ENCODE results near the gene TM9SF4.

DNA sequence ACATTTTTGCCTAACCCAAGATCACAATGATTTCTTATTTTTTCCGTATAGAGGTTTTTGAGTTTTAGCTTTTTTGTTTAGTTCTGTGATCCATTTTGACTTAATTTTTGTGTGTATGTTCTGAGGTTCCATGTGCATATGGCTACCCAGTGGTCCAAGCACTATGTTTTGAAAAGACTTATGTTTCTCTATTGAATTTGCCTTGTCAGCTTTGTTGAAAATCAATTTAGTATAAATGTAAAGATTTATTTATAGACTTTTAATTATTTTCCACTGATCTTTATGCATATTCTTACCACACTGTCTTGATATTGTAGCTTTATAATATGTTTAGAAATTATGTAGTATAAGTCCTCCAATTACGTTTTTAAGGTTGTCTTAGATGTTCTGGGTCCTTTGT, 10.2 kb downstream of the TM9SF4 start:
- TF ChIP-seq, protein P1, sequence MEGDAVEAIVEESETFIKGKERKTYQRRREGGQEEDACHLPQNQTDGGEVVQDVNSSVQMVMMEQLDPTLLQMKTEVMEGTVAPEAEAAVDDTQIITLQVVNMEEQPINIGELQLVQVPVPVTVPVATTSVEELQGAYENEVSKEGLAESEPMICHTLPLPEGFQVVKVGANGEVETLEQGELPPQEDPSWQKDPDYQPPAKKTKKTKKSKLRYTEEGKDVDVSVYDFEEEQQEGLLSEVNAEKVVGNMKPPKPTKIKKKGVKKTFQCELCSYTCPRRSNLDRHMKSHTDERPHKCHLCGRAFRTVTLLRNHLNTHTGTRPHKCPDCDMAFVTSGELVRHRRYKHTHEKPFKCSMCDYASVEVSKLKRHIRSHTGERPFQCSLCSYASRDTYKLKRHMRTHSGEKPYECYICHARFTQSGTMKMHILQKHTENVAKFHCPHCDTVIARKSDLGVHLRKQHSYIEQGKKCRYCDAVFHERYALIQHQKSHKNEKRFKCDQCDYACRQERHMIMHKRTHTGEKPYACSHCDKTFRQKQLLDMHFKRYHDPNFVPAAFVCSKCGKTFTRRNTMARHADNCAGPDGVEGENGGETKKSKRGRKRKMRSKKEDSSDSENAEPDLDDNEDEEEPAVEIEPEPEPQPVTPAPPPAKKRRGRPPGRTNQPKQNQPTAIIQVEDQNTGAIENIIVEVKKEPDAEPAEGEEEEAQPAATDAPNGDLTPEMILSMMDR (IDR thresholded peaks at IDR 0.05; ENCODE audit: low read depth, low read length) = no peak
- TF ChIP-seq POLR2A (IDR thresholded peaks at IDR 0.05; ENCODE audit: extremely low read depth, insufficient read length) (no peak), MYC (IDR thresholded peaks at IDR 0.05; ENCODE audit: low read depth, low read length) (no peak)
- TF ChIP-seq, protein P2, sequence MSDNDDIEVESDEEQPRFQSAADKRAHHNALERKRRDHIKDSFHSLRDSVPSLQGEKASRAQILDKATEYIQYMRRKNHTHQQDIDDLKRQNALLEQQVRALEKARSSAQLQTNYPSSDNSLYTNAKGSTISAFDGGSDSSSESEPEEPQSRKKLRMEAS (IDR thresholded peaks at IDR 0.05; ENCODE audit: low read depth, low read length) = no peak

Data from NB4 (cell line).